Activated T-cell treated with anti-CD3 and anti-CD28 coated beads, Interleukin-2, amount 50 U/mL, for 1 hour (primary cell): Measurements from ENCODE around the gene ILDR1.

ENCODE experiments used
- DNase-seq: peaks from one replicate; pipeline ENCODE4 v3.0.0-alpha.2; 2020

Gene ILDR1

GRCh38 chr3:122014741-122015140 lies 7.3 kb downstream of the ILDR1 start:
- DNase-seq: no peak

GRCh38 chr3:122013448-122013925 lies 8.6 kb downstream of the ILDR1 start:
- DNase-seq: no peak

- no peak for DNase-seq
Measured at GRCh38 chr3:122012821-122013220, 9.2 kb downstream of the ILDR1 start.

- no peak for DNase-seq
Measured at GRCh38 chr3:122011396-122011795, 10.7 kb downstream of the ILDR1 start.

- DNase-seq: no peak
Measured at GRCh38 chr3:122010506-122010905, 11.5 kb downstream of the ILDR1 start.

- no peak for DNase-seq
Measured at GRCh38 chr3:122008166-122008565, 13.9 kb downstream of the ILDR1 start.

GRCh38 chr3:122006267-122006666 lies 15.8 kb downstream of the ILDR1 start:
- DNase-seq: no peak

- DNase-seq: no peak
Measured at GRCh38 chr3:122004991-122005565, 17.0 kb downstream of the ILDR1 start.

GRCh38 chr3:122004107-122004506 lies 17.9 kb downstream of the ILDR1 start:
- no peak for DNase-seq

GRCh38 chr3:122003606-122004005 lies 18.4 kb downstream of the ILDR1 start:
- DNase-seq: no peak

GRCh38 chr3:122003112-122003511 lies 18.9 kb downstream of the ILDR1 start:
- DNase-seq: no peak

- DNase-seq: no peak
Measured at GRCh38 chr3:122002611-122003010, 19.4 kb downstream of the ILDR1 start.

- DNase-seq: no peak
Measured at GRCh38 chr3:122001892-122002291, 20.2 kb downstream of the ILDR1 start.

GRCh38 chr3:122000936-122001605 lies 21.0 kb downstream of the ILDR1 start:
- DNase-seq: no peak

GRCh38 chr3:121999931-122000330 lies 22.1 kb downstream of the ILDR1 start:
- no peak for DNase-seq

GRCh38 chr3:121998611-121999473 lies 23.2 kb downstream of the ILDR1 start:
- no peak for DNase-seq

GRCh38 chr3:121998030-121998580 lies 23.9 kb downstream of the ILDR1 start:
- DNase-seq: no peak

- no peak for DNase-seq
Measured at GRCh38 chr3:121997372-121997771, 24.7 kb downstream of the ILDR1 start.

GRCh38 chr3:121996441-121996840 lies 25.6 kb downstream of the ILDR1 start:
- no peak for DNase-seq

GRCh38 chr3:121995161-121996137 lies 26.6 kb downstream of the ILDR1 start:
- no peak for DNase-seq

- DNase-seq: no peak
Measured at GRCh38 chr3:121994551-121994950, 27.5 kb downstream of the ILDR1 start.
